ENCODE data around the gene MPPED2.

- TF ChIP-seq CTCF (conservative IDR thresholded peaks at IDR 0.05): no peak
- TF ChIP-seq ZFX (IDR thresholded peaks at IDR 0.05): no peak
These were observed 221.2 kb downstream of the MPPED2 start for GRCh38 chr11:30364837-30365482.
